ENCODE results near the gene SLC7A8. TPM values are rescaled to one million over a fixed set of nuclear protein-coding genes. Genes with fewer than 3 reads are reported as not detected.

The SLC7A8 gene
- total and polyA plus RNA-seq, 10 of the 15 experiments (the other 5 are each of a cell fraction or from before 2014, with no cell fraction given) = 0.06 to 0.28 (median 0.21) TPM; not detected in 7

DNA sequence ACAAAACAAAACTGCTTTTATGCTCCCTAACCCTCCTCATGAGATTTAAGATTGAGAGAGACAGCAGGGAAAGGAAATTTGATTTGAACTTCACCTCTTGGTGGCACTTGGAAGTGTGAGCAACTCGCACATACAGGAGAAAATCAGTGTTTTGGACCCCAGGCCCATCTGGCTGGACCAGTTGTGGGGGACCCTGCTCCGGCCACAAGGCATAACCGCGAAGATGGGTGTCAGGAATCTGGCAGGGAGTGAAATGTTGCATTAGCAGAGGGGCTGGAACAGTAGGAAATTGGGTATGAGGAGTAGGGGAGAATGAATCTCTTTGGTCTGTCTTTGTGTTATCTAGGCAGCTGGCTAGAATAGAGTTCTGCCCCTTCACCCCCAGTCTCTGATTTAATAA is 79.9 kb downstream of the SLC7A8 start (continued):
- TF ChIP-seq, protein P1, sequence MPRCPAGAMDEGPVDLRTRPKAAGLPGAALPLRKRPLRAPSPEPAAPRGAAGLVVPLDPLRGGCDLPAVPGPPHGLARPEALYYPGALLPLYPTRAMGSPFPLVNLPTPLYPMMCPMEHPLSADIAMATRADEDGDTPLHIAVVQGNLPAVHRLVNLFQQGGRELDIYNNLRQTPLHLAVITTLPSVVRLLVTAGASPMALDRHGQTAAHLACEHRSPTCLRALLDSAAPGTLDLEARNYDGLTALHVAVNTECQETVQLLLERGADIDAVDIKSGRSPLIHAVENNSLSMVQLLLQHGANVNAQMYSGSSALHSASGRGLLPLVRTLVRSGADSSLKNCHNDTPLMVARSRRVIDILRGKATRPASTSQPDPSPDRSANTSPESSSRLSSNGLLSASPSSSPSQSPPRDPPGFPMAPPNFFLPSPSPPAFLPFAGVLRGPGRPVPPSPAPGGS (IDR thresholded peaks at IDR 0.05; ENCODE audit: borderline replicate concordance, insufficient read depth, low read depth, low read length, poor library complexity, severe bottlenecking) = no peak
- no peak for TF ChIP-seq NFYA (IDR thresholded peaks at IDR 0.05; ENCODE audit: borderline replicate concordance, low read depth, low read length)

DNA sequence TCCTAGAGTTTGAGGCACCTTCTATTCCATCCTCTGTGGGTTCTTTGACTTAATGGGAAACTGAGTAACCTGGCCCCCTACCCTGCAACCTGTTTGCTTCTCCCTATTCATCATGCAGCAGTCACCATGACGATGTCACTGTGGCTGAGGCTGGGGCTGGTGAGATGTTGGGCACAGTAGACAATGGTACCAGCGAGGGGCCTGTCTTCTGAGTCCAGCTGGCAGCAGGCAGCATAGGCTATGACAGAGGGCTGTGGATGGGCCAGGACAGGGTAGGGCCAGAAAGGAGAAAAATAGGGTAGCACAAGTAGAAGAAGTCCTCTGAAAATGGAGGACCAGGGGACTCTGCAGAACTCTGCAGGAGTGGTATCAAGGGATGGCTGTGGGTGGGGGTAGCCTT is 80.7 kb downstream of the SLC7A8 start:
- no TSS peak for BruUV-seq (replicated peaks)
- TF ChIP-seq, protein P2, sequence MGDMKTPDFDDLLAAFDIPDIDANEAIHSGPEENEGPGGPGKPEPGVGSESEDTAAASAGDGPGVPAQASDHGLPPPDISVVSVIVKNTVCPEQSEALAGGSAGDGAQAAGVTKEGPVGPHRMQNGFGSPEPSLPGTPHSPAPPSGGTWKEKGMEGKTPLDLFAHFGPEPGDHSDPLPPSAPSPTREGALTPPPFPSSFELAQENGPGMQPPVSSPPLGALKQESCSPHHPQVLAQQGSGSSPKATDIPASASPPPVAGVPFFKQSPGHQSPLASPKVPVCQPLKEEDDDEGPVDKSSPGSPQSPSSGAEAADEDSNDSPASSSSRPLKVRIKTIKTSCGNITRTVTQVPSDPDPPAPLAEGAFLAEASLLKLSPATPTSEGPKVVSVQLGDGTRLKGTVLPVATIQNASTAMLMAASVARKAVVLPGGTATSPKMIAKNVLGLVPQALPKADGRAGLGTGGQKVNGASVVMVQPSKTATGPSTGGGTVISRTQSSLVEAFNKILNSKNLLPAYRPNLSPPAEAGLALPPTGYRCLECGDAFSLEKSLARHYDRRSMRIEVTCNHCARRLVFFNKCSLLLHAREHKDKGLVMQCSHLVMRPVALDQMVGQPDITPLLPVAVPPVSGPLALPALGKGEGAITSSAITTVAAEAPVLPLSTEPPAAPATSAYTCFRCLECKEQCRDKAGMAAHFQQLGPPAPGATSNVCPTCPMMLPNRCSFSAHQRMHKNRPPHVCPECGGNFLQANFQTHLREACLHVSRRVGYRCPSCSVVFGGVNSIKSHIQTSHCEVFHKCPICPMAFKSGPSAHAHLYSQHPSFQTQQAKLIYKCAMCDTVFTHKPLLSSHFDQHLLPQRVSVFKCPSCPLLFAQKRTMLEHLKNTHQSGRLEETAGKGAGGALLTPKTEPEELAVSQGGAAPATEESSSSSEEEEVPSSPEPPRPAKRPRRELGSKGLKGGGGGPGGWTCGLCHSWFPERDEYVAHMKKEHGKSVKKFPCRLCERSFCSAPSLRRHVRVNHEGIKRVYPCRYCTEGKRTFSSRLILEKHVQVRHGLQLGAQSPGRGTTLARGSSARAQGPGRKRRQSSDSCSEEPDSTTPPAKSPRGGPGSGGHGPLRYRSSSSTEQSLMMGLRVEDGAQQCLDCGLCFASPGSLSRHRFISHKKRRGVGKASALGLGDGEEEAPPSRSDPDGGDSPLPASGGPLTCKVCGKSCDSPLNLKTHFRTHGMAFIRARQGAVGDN (IDR thresholded peaks at IDR 0.05) = no peak
- TF ChIP-seq IKZF2 (IDR thresholded peaks at IDR 0.05) (no peak), ZNF217 (IDR thresholded peaks at IDR 0.05) (no peak), ZNF24 (IDR thresholded peaks at IDR 0.05) (no peak), EED (IDR thresholded peaks at IDR 0.05; ENCODE audit: low read depth) (no peak), SP1 (IDR thresholded peaks at IDR 0.05; ENCODE audit: low read depth, low read length) (no peak), RELA (IDR thresholded peaks at IDR 0.05; ENCODE audit: borderline replicate concordance, partially characterized antibody) (no peak), MEF2B (IDR thresholded peaks at IDR 0.05; ENCODE audit: partially characterized antibody, poor library complexity, severe bottlenecking) (no peak), ZNF384 (IDR thresholded peaks at IDR 0.05; ENCODE audit: borderline replicate concordance, low read depth, low read length) (no peak), KAT2A (conservative IDR thresholded peaks at IDR 0.05; ENCODE audit: control insufficient read depth, low read depth, low read length) (no peak), CBX3 (IDR thresholded peaks at IDR 0.05; ENCODE audit: borderline replicate concordance, low read depth) (no peak), ZSCAN29 (IDR thresholded peaks at IDR 0.05) (no peak)
- TF ChIP-seq, protein P3, sequence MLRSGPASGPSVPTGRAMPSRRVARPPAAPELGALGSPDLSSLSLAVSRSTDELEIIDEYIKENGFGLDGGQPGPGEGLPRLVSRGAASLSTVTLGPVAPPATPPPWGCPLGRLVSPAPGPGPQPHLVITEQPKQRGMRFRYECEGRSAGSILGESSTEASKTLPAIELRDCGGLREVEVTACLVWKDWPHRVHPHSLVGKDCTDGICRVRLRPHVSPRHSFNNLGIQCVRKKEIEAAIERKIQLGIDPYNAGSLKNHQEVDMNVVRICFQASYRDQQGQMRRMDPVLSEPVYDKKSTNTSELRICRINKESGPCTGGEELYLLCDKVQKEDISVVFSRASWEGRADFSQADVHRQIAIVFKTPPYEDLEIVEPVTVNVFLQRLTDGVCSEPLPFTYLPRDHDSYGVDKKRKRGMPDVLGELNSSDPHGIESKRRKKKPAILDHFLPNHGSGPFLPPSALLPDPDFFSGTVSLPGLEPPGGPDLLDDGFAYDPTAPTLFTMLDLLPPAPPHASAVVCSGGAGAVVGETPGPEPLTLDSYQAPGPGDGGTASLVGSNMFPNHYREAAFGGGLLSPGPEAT (IDR thresholded peaks at IDR 0.05; ENCODE audit: low read depth) = no peak
- no peak; the same call in 2 of the 3 replicates for ATAC-seq
- no peak overlapping the region for H3K4me2 ChIP-seq (ENCODE audit: control insufficient read depth, insufficient read depth)
- RAD21 ChIA-PET (ENCODE audit: unreplicated experiment) = interaction anchor here (2.0 kb wide), 1 partner anchor 34 kb away, joined by 6 read pairs; no protein-coding TSS in a partner anchor
- intact Hi-C loops (cut with micrococcal nuclease; ENCODE audit: unreplicated experiment) (no loop called here), in situ Hi-C loops (cut with MboI) (no loop called here)
- no peaks in the 10 kb centered on the region for H3K4me1 ChIP-seq (ENCODE audit: control insufficient read depth, insufficient read depth, low read length)
- POLR2A ChIA-PET = no interaction called here
- peaks cover 0 to 6% of the 10 kb centered on the region in 2 experiments; a peak in 1 of 4 replicates for H3K36me3 ChIP-seq (ENCODE audit: control insufficient read depth in 2 of 2, insufficient read depth in 2 of 2, low read length in 1 of 2)
- H3K27ac ChIP-seq (ENCODE audit: control insufficient read depth, insufficient read depth) = no peak overlapping the region
- H3K4me3 ChIP-seq = no peak overlapping the region
- no peak for FAIRE-seq
- no peaks in the 10 kb centered on the region for H3K27me3 ChIP-seq (replicated peaks in 1 of 2; ENCODE audit: control insufficient read depth in 2 of 2, insufficient read depth in 2 of 2, low read length in 1 of 2)
- H3K9me3 ChIP-seq (replicated peaks; ENCODE audit: control insufficient read depth, insufficient read depth, low read length) = no peaks in the 10 kb centered on the region
- H3K9ac ChIP-seq (ENCODE audit: control insufficient read depth, insufficient read depth, low read length) = no peak overlapping the region
- H2AFZ ChIP-seq (ENCODE audit: control insufficient read depth, low read depth, low read length) = no peak overlapping the region
- H3K79me2 ChIP-seq (ENCODE audit: control insufficient read depth, insufficient read depth, low read length) = peaks cover 3% of the 10 kb centered on the region
- DNase-seq (ENCODE audit: low read depth, low spot score) = no peak
- no peaks in the 10 kb centered on the region; the same call in 1 of the 2 replicates for H4K20me1 ChIP-seq (ENCODE audit: control insufficient read depth, insufficient read depth)
- SMC1A ChIA-PET (ENCODE audit: uncharacterized antibody, unreplicated experiment) = no interaction called here
- WGBS (ENCODE audit: insufficient coverage, insufficient replicate concordance, low lambda C conversion rate, missing lambda C conversion rate) = 42% methylated on average over 2 of the region's 2 CpGs
- CTCF ChIA-PET = interaction anchor here (2.0 to 5.8 kb wide), 2 partner anchors 18 to 34 kb away, joined by 5 to 28 read pairs; no protein-coding TSS in a partner anchor

Measured in GM12878 (cell line).